Measurements from ENCODE around the gene RABGAP1. TPM values are rescaled to one million over a fixed set of nuclear protein-coding genes. Genes with fewer than 3 reads are reported as not detected.

Gene RABGAP1
- total RNA-seq, 1 experiment from 2014 or later, result 95.8 TPM

- no peaks in the 10 kb centered on the region; the same call in 1 of the 2 replicates for H3F3A ChIP-seq (ENCODE audit: insufficient read depth, low read depth)
- H2AFZ ChIP-seq, result no peak overlapping the region
- no peaks in the 10 kb centered on the region for H3K9me2 ChIP-seq (ENCODE audit: insufficient read depth)
- H3K4me2 ChIP-seq, result no peak overlapping the region
- CTCF ChIA-PET, result no interaction called here
- no peaks in the 10 kb centered on the region for H3K4me1 ChIP-seq (replicated peaks; ENCODE audit: insufficient read depth)
- H3K36me3 ChIP-seq (ENCODE audit: low read depth), result 0 out of 2 replicates have a peak, but pooled peaks cover 3% of the 10 kb centered on the region
- POLR2A ChIA-PET (ENCODE audit: unreplicated experiment), result no interaction called here
- intact Hi-C loops (cut with micrococcal nuclease; ENCODE audit: unreplicated experiment), result no loop called here
- no peaks in the 10 kb centered on the region for H3K9me3 ChIP-seq (ENCODE audit: insufficient read depth, low read depth)
- H3K79me2 ChIP-seq (ENCODE audit: low read depth), result no peaks in the 10 kb centered on the region
- no TSS peak for BruUV-seq (replicated peaks)
- H3K4me3 ChIP-seq, result no peak overlapping the region
- H3K27ac ChIP-seq, result no peak overlapping the region
- no peak for DNase-seq
- no peaks in the 10 kb centered on the region for H3K27me3 ChIP-seq (ENCODE audit: insufficient read depth, low read depth)
- TF ChIP-seq EZH2 (IDR thresholded peaks at IDR 0.05; ENCODE audit: low read depth) (no peak), CTCF (conservative IDR thresholded peaks at IDR 0.05) (no peak; the same call in 1 of the 2 replicates)
- no peaks in the 10 kb centered on the region for H4K20me1 ChIP-seq (ENCODE audit: insufficient read depth)
Observed at GRCh38 chr9:123107639-123108285, 166.9 kb downstream of the RABGAP1 start.

- no peak overlapping the region for H3K4me3 ChIP-seq
- intact Hi-C loops (cut with micrococcal nuclease; ENCODE audit: unreplicated experiment), result no loop called here
- H3K4me2 ChIP-seq, result no peak overlapping the region
- no peak for DNase-seq
- BruUV-seq (replicated peaks), result no TSS peak
- no peaks in the 10 kb centered on the region for H4K20me1 ChIP-seq (ENCODE audit: insufficient read depth)
- H3F3A ChIP-seq (ENCODE audit: insufficient read depth, low read depth), result no peaks in the 10 kb centered on the region; the same call in 1 of the 2 replicates
- no peaks in the 10 kb centered on the region for H3K4me1 ChIP-seq (replicated peaks; ENCODE audit: insufficient read depth)
- H3K79me2 ChIP-seq (ENCODE audit: low read depth), result no peaks in the 10 kb centered on the region
- H3K9me2 ChIP-seq (ENCODE audit: insufficient read depth), result no peaks in the 10 kb centered on the region
- no peaks in the 10 kb centered on the region for H3K27me3 ChIP-seq (ENCODE audit: insufficient read depth, low read depth)
- ChIA-PET POLR2A (ENCODE audit: unreplicated experiment) (no interaction called here), CTCF (no interaction called here)
- no peaks in the 10 kb centered on the region for H3K9me3 ChIP-seq (ENCODE audit: insufficient read depth, low read depth)
- TF ChIP-seq EZH2 (IDR thresholded peaks at IDR 0.05; ENCODE audit: low read depth) (no peak), CTCF (conservative IDR thresholded peaks at IDR 0.05) (no peak)
- H2AFZ ChIP-seq, result no peak overlapping the region
- H3K27ac ChIP-seq, result no peak overlapping the region
- no peaks in the 10 kb centered on the region for H3K36me3 ChIP-seq (ENCODE audit: low read depth)
Observed at GRCh38 chr9:123108976-123109375, 168.2 kb downstream of the RABGAP1 start.

GRCh38 chr9:123109540-123110279 is 168.9 kb downstream of the RABGAP1 start:
- no peak overlapping the region for H3K4me3 ChIP-seq
- H3K27me3 ChIP-seq (ENCODE audit: insufficient read depth, low read depth), result no peaks in the 10 kb centered on the region
- no peaks in the 10 kb centered on the region for H3K79me2 ChIP-seq (ENCODE audit: low read depth)
- no peaks in the 10 kb centered on the region; the same call in 1 of the 2 replicates for H3F3A ChIP-seq (ENCODE audit: insufficient read depth, low read depth)
- no peak for DNase-seq
- no peak overlapping the region for H3K27ac ChIP-seq
- H3K4me2 ChIP-seq, result no peak overlapping the region
- no peaks in the 10 kb centered on the region for H4K20me1 ChIP-seq (ENCODE audit: insufficient read depth)
- H3K36me3 ChIP-seq (ENCODE audit: low read depth), result no peaks in the 10 kb centered on the region
- H3K9me2 ChIP-seq (ENCODE audit: insufficient read depth), result no peaks in the 10 kb centered on the region
- intact Hi-C loops (cut with micrococcal nuclease; ENCODE audit: unreplicated experiment), result no loop called here
- H3K9me3 ChIP-seq (ENCODE audit: insufficient read depth, low read depth), result no peaks in the 10 kb centered on the region
- ChIA-PET POLR2A (ENCODE audit: unreplicated experiment) (no interaction called here), CTCF (no interaction called here)
- TF ChIP-seq CTCF (conservative IDR thresholded peaks at IDR 0.05), result no peak
- no peak for TF ChIP-seq EZH2 (IDR thresholded peaks at IDR 0.05; ENCODE audit: low read depth)
- no TSS peak for BruUV-seq (replicated peaks)
- no peaks in the 10 kb centered on the region for H3K4me1 ChIP-seq (replicated peaks; ENCODE audit: insufficient read depth)
- H2AFZ ChIP-seq, result no peak overlapping the region
